HepG2 (cell line): Measurements from ENCODE around the gene EDN2. TPM values are rescaled to one million over a fixed set of nuclear protein-coding genes. Genes with fewer than 3 reads are reported as not detected.

Experiments used
- ATAC-seq: fragments of 200-7000 bp; cut with Tn5 transposase; 3 replicates; pipeline ENCODE4 v1.9.1; 2020; ENCODE audit warnings: mild to moderate bottlenecking, moderate library complexity
- BruUV-seq: library from RNA; stranded (reverse); fragments of 400-500 nt; replicated peaks from 2 replicates; lab custom pipeline; 2021; lab: Mats Ljungman, UMichigan
- CTCF ChIA-PET: fragments of 300-600 bp; formaldehyde crosslinking; extraction: SDS; loops from one replicate; lab custom pipeline; 2021; ENCODE audit warnings: low total read pairs, inconsistent platforms, low intra/inter-chr PET ratio; lab: Yijun Ruan, JAX
- POLR2A ChIA-PET: fragments of 350-600 bp; sonication (Branson Sonifier 250); formaldehyde crosslinking; loops from one replicate; lab custom pipeline; 2020; ENCODE audit warnings: antibody characterized with exemption, inconsistent platforms; lab: Yijun Ruan, JAX
- DNase-seq: peaks from one replicate; pipeline ENCODE4 v3.0.0-alpha.2; 2015; ENCODE audit warnings: low spot score
- FAIRE-seq: peaks from 3 replicates; lab custom pipeline; 2011; peaks lifted over from hg19 to GRCh38; lab: Jason Lieb, UNC
- H2AFZ ChIP-seq: one replicate; pipeline ENCODE4 v1.6.1; 2011; ENCODE audit warnings: low read length, inconsistent platforms
- H3K27ac ChIP-seq: fragments of 300-600 bp; 3 replicates; pipeline ENCODE4 v1.8.0; 2011; ENCODE audit warnings: mixed run types, mild to moderate bottlenecking, mixed read lengths, low read length, inconsistent platforms; ENCODE audit not compliant: insufficient read depth; ENCODE audit errors: extremely low read length
- H3K27me3 ChIP-seq, 2 experiments: fragments of 200-600 bp in 1 of 2; 2 replicates in 1 of 2; 3 replicates in 1 of 2; pipeline versions ENCODE4 v1.6.0 to v1.8.0; 2011; ENCODE audit warnings: low read length in 2 of 2, mild to moderate bottlenecking in 2 of 2, moderate library complexity in 2 of 2, inconsistent platforms in 1 of 2; ENCODE audit not compliant: insufficient read depth in 2 of 2, control insufficient read depth in 1 of 2
- H3K36me3 ChIP-seq, 2 experiments: fragments of 200-600 bp in 1 of 2; replicated peaks in 1 of 2; 2 replicates in 1 of 2; 3 replicates in 1 of 2; pipeline versions ENCODE4 v1.5.1 to v1.8.0; 2011; ENCODE audit warnings: low read length in 2 of 2, inconsistent platforms in 1 of 2; ENCODE audit not compliant: insufficient read depth in 2 of 2, control insufficient read depth in 1 of 2
- H3K4me1 ChIP-seq: 2 replicates; pipeline ENCODE4 v1.5.1; 2012; ENCODE audit warnings: low read length, inconsistent platforms; ENCODE audit not compliant: insufficient read depth
- H3K4me2 ChIP-seq: 2 replicates; pipeline ENCODE4 v1.6.0; 2011; ENCODE audit warnings: low read depth, low read length, inconsistent platforms
- H3K4me3 ChIP-seq, 3 experiments: fragments of 200-600 bp in 1 of 3; sonication (generic), shearing (Covaris generic) in 1 of 3; replicated peaks in 1 of 3; 2 replicates each; pipeline ENCODE4 v1.5.1; 2011 to 2016; ENCODE audit warnings: low read length in 3 of 3, inconsistent platforms in 2 of 3, low read depth in 2 of 3, mild to moderate bottlenecking in 2 of 3, control low read depth in 1 of 3, mixed read lengths in 1 of 3; ENCODE audit not compliant: insufficient read depth in 1 of 3
- H3K79me2 ChIP-seq: one replicate; pipeline ENCODE4 v1.6.1; 2011; ENCODE audit warnings: low read length, inconsistent platforms; ENCODE audit not compliant: insufficient read depth
- H3K9ac ChIP-seq: 2 replicates; pipeline ENCODE4 v1.6.0; 2011; ENCODE audit warnings: mild to moderate bottlenecking, low read depth, low read length, inconsistent platforms; ENCODE audit not compliant: insufficient read depth
- H3K9me3 ChIP-seq: 2 replicates; pipeline ENCODE4 v1.5.1; 2012; ENCODE audit warnings: mild to moderate bottlenecking, low read length
- H4K20me1 ChIP-seq: 2 replicates; pipeline ENCODE4 v1.6.0; 2011; ENCODE audit warnings: inconsistent platforms, mild to moderate bottlenecking, low read length, moderate library complexity; ENCODE audit not compliant: insufficient read depth
- FOXC1 ChIP-seq: sonication (generic); formaldehyde crosslinking; IDR thresholded peaks from 2 replicates; pipeline ENCODE4 v1.8.0; 2022; ENCODE audit warnings: mild to moderate bottlenecking, missing genetic modification reagents, borderline replicate concordance
- HNRNPL ChIP-seq: fragments of 200-400 bp; formaldehyde crosslinking; IDR thresholded peaks from 2 replicates; pipeline ENCODE4 v1.6.1; 2017; ENCODE audit warnings: mild to moderate bottlenecking, low read depth, low read length
- KLF11 ChIP-seq: IDR thresholded peaks from 2 replicates; pipeline ENCODE4 v1.6.1; 2016; ENCODE audit warnings: missing compliant biosample characterization
- KLF6 ChIP-seq: IDR thresholded peaks from 2 replicates; pipeline ENCODE4 v1.8.0; 2016; ENCODE audit warnings: missing biosample characterization, missing genetic modification reagents
- ZNF687 ChIP-seq: sonication (generic); formaldehyde crosslinking; IDR thresholded peaks from 2 replicates; pipeline ENCODE4 v1.5.1; 2020; ENCODE audit warnings: mild to moderate bottlenecking, missing genetic modification reagents, moderate library complexity
- whole genome bisulfite sequencing: methylation state at CpG from one replicate; pipeline ENCODE4 v1.1.6; 2017; ENCODE audit warnings: low lambda C conversion rate; 5-methylcytosine and 5-hydroxymethylcytosine counted together
- in situ Hi-C: cut with HindIII; loops from 2 replicates; pipeline ENCODE4 v1.10.0; 2017; ENCODE audit warnings: low pct_unique_long_range_greater_than_20kb; ENCODE audit not compliant: extremely low pct_ligation_motif_present
- intact Hi-C: fragments of 100-400 bp; cut with micrococcal nuclease; formaldehyde crosslinking; loops from one replicate; pipeline ENCODE4 v1.10.0; 2022; ENCODE audit not compliant: unreplicated experiment
- polyA plus RNA-seq, 8 experiments: library from polyadenylated mRNA; depleted of rRNA in 3 of 8; stranded (reverse) in 7 of 8; unstranded in 1 of 8; fragments of >200 nt; fragmentation: Illumina TruSeq in 4 of 8; extraction: Trizol in 4 of 8; gene quantifications; 2 replicates each; pipeline versions ENCODE4 v1.2.1 to v1.2.3, GENCODE V29; 2011 to 2016; ENCODE audit warnings: low read depth in 4 of 8, missing spikeins in 1 of 8, mixed read lengths in 1 of 8; ENCODE audit not compliant: insufficient read depth in 1 of 8
- total RNA-seq, 5 experiments: library from RNA; depleted of rRNA; stranded (reverse); fragments of >200 nt; fragmentation: Illumina TruSeq; extraction: Trizol; gene quantifications; 2 replicates each; pipeline ENCODE4 v1.2.3, GENCODE V29; 2016; ENCODE audit warnings: low read depth in 1 of 5

Gene EDN2
- total and polyA plus RNA-seq, 2 of the 13 experiments (the other 11 are each of a cell fraction or from before 2014, with no cell fraction given), result not detected

GRCh38 chr1:41482001-41482765 is 2.3 kb downstream of the EDN2 start:
- TF ChIP-seq FOXC1 (CRISPR knock-in tag) (no peak), ZNF687 (CRISPR knock-in tag) (0 out of 2 replicates have a peak, but pooled peaks have one; percentile 12), KLF6 (CRISPR knock-in tag) (no peak), HNRNPL (0 out of 2 replicates have a peak, but pooled peaks have one; percentile 43), KLF11 (no peak)
- Histone ChIP-seq H3K36me3 (no peaks in the 10 kb centered on the region), H2AFZ (no peak overlapping the region), H3K9ac (no peak overlapping the region), H3K4me3 (no peak overlapping the region), H3K4me2 (no peak overlapping the region), H3K4me1 (peaks cover 28% of the 10 kb centered on the region), H3K9me3 (no peaks in the 10 kb centered on the region), H4K20me1 (no peaks in the 10 kb centered on the region), H3K79me2 (no peaks in the 10 kb centered on the region), H3K27ac (no peak overlapping the region), H3K27me3 (peaks cover 0 to 8% of the 10 kb centered on the region in 2 experiments; a peak in 3 of 5 replicates)
- FAIRE-seq, result no peak
- 76% methylated on average over 18 of the region's 18 CpGs for WGBS
- no peak for DNase-seq
- intact Hi-C loops (no loop called here), in situ Hi-C loops (no loop called here)
- ChIA-PET CTCF (no interaction called here), POLR2A (no interaction called here)
- no peak for ATAC-seq
- no TSS peak for BruUV-seq
